ENCODE measurements around the gene RUNX3.
A peak's percentile ranks its signal among the peaks of the same experiment; 100 is the strongest.

Gene RUNX3

GRCh38 chr1:24946861-24947658 lies 17.0 kb upstream of the RUNX3 start:
- DNase-seq (ENCODE audit: low spot score): no peak

- DNase-seq (ENCODE audit: low spot score): no peak
These were observed 15.6 kb upstream of the RUNX3 start for GRCh38 chr1:24945354-24946326.

GRCh38 chr1:24944318-24944717 lies 14.2 kb upstream of the RUNX3 start:
- no peak for DNase-seq (ENCODE audit: low spot score)

GRCh38 chr1:24942789-24943188 lies 12.7 kb upstream of the RUNX3 start:
- DNase-seq (ENCODE audit: low spot score): no peak

- DNase-seq (ENCODE audit: low spot score): no peak
These were observed 11.5 kb upstream of the RUNX3 start for GRCh38 chr1:24941564-24941963.

- DNase-seq (ENCODE audit: low spot score): no peak
These were observed 10.2 kb upstream of the RUNX3 start for GRCh38 chr1:24940231-24940630.

GRCh38 chr1:24939675-24940193 lies 9.7 kb upstream of the RUNX3 start:
- DNase-seq (ENCODE audit: low spot score): no peak

GRCh38 chr1:24939040-24939674 lies 9.1 kb upstream of the RUNX3 start:
- no peak for DNase-seq (ENCODE audit: low spot score)

- no peak for DNase-seq (ENCODE audit: low spot score)
These were observed 8.2 kb upstream of the RUNX3 start for GRCh38 chr1:24938276-24938675.

- DNase-seq (ENCODE audit: low spot score): no peak
These were observed 6.6 kb upstream of the RUNX3 start for GRCh38 chr1:24936684-24937083.

- no peak for DNase-seq (ENCODE audit: low spot score)
These were observed 5.8 kb upstream of the RUNX3 start for GRCh38 chr1:24935615-24936484.

GRCh38 chr1:24935196-24935526 lies 5.1 kb upstream of the RUNX3 start:
- DNase-seq (ENCODE audit: low spot score): no peak

- no peak for DNase-seq (ENCODE audit: low spot score)
These were observed 4.5 kb upstream of the RUNX3 start for GRCh38 chr1:24934310-24935195.

- no peak for DNase-seq (ENCODE audit: low spot score)
These were observed 3.4 kb upstream of the RUNX3 start for GRCh38 chr1:24933468-24933867.

GRCh38 chr1:24932725-24933294 lies 2.7 kb upstream of the RUNX3 start:
- DNase-seq (ENCODE audit: low spot score): no peak

- DNase-seq (ENCODE audit: low spot score): peak; percentile 86
These were observed 2.2 kb upstream of the RUNX3 start for GRCh38 chr1:24932284-24932683.

- DNase-seq (ENCODE audit: low spot score): no peak
These were observed 1.6 kb upstream of the RUNX3 start for GRCh38 chr1:24931468-24932231.

- DNase-seq (ENCODE audit: low spot score): no peak
These were observed 1.0 kb upstream of the RUNX3 start for GRCh38 chr1:24931146-24931467.

All from germinal center (tissue), 1 donor.